A549 (cell line): ENCODE measurements around the gene CCNB2.

Experiments used
- EP300 ChIP-seq, 2 experiments: fragments of >200 bp; sonication (Bioruptor Twin); formaldehyde crosslinking; IDR thresholded peaks; 2 replicates in 1 of 2; 3 replicates in 1 of 2; pipeline ENCODE4 v1.6.1; 2016 to 2017
- POLR2A ChIP-seq: IDR thresholded peaks from 2 replicates; pipeline ENCODE4 v1.6.1; 2012; ENCODE audit warnings: mild to moderate bottlenecking, low read length
- RAD21 ChIP-seq, 2 experiments: fragments of >200 bp in 1 of 2; sonication (Bioruptor Twin) in 1 of 2; formaldehyde crosslinking in 1 of 2; IDR thresholded peaks in 1 of 2; conservative IDR thresholded peaks in 1 of 2; 2 replicates in 1 of 2; 3 replicates in 1 of 2; pipeline ENCODE4 v1.6.1; 2012 to 2018; ENCODE audit warnings: inconsistent platforms in 1 of 2
- SMC3 ChIP-seq: fragments of >200 bp; sonication (Bioruptor Twin); formaldehyde crosslinking; IDR thresholded peaks from 3 replicates; pipeline ENCODE4 v1.6.1; 2018; ENCODE audit warnings: inconsistent platforms
- TF ChIP-seq, protein P1 (sequence below): fragments of >200 bp; sonication (Bioruptor Twin); formaldehyde crosslinking; IDR thresholded peaks from 3 replicates; pipeline ENCODE4 v1.5.1; 2016

GRCh38 chr15:59087731-59088130, 17.2 kb upstream of the CCNB2 start:
- no peak for TF ChIP-seq POLR2A
- TF ChIP-seq SMC3: no peak
- TF ChIP-seq, protein P1, sequence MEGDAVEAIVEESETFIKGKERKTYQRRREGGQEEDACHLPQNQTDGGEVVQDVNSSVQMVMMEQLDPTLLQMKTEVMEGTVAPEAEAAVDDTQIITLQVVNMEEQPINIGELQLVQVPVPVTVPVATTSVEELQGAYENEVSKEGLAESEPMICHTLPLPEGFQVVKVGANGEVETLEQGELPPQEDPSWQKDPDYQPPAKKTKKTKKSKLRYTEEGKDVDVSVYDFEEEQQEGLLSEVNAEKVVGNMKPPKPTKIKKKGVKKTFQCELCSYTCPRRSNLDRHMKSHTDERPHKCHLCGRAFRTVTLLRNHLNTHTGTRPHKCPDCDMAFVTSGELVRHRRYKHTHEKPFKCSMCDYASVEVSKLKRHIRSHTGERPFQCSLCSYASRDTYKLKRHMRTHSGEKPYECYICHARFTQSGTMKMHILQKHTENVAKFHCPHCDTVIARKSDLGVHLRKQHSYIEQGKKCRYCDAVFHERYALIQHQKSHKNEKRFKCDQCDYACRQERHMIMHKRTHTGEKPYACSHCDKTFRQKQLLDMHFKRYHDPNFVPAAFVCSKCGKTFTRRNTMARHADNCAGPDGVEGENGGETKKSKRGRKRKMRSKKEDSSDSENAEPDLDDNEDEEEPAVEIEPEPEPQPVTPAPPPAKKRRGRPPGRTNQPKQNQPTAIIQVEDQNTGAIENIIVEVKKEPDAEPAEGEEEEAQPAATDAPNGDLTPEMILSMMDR: no peak
- TF ChIP-seq EP300 (IDR thresholded peaks at IDR 0.05): no peak
- TF ChIP-seq RAD21 (conservative IDR thresholded peaks at IDR 0.05 in 1 of 2, IDR thresholded peaks at IDR 0.05 in 1 of 2): no peak
